BJ (cell line): Measurements from ENCODE around the gene TBC1D23. TPM values are rescaled to one million over a fixed set of nuclear protein-coding genes. Genes with fewer than 3 reads are reported as not detected.

Experiments used
- CTCF ChIA-PET: fragments of 350-600 bp; formaldehyde crosslinking; extraction: SDS; loops from one replicate; lab custom pipeline; 2021; ENCODE audit warnings: antibody characterized with exemption, inconsistent platforms; lab: Yijun Ruan, JAX
- POLR2A ChIA-PET: fragments of 300-600 bp; sonication (Branson Sonifier 250); formaldehyde crosslinking; extraction: SDS; loops from one replicate; lab custom pipeline; 2021; ENCODE audit warnings: antibody characterized with exemption; lab: Charles Lee
- DNase-seq: peaks from one replicate; pipeline ENCODE4 v3.0.0-alpha.2; 2011; ENCODE audit warnings: low read depth
- H3K27me3 ChIP-seq: 2 replicates; pipeline ENCODE4 v1.6.0; 2011; ENCODE audit warnings: low read length; ENCODE audit not compliant: control insufficient read depth, insufficient read depth
- H3K36me3 ChIP-seq: 2 replicates; pipeline ENCODE4 v1.5.1; 2011; ENCODE audit warnings: low read length; ENCODE audit not compliant: control insufficient read depth, insufficient read depth
- H3K4me3 ChIP-seq: 2 replicates; pipeline ENCODE4 v1.5.1; 2011; ENCODE audit warnings: low read depth, mild to moderate bottlenecking, control low read depth, low read length
- CTCF ChIP-seq: IDR thresholded peaks from 2 replicates; pipeline ENCODE4 v1.5.1; 2011; ENCODE audit warnings: low read depth, mild to moderate bottlenecking, control low read depth, inconsistent platforms, low read length, moderate library complexity; ENCODE audit not compliant: insufficient read depth
- polyA plus RNA-seq: library from polyadenylated mRNA; depleted of rRNA; stranded (reverse); fragments of >200 nt; gene quantifications from 2 replicates; pipeline ENCODE4 v1.2.3, GENCODE V29; 2011

The TBC1D23 gene
- polyA plus RNA-seq, 1 experiment: 22.5 TPM

- no peak overlapping the region for H3K4me3 ChIP-seq
- POLR2A ChIA-PET: no interaction called here
- CTCF ChIA-PET: no interaction called here
Observed at GRCh38 chr3:100221159-100221558, 39.6 kb upstream of the TBC1D23 start.

GRCh38 chr3:100225193-100225592, 35.6 kb upstream of the TBC1D23 start:
- no peak for DNase-seq
- TF ChIP-seq CTCF: no peak
- ChIA-PET POLR2A (no interaction called here), CTCF (no interaction called here)
- no peak overlapping the region for H3K4me3 ChIP-seq
- no peaks in the 10 kb centered on the region for H3K27me3 ChIP-seq
- H3K36me3 ChIP-seq: no peaks in the 10 kb centered on the region

More at GRCh38 chr3:100221159-100221558, 39.6 kb upstream of the TBC1D23 start:
- no peaks in the 10 kb centered on the region for H3K27me3 ChIP-seq
- DNase-seq: no peak
- H3K36me3 ChIP-seq: no peaks in the 10 kb centered on the region
- TF ChIP-seq CTCF: no peak

GRCh38 chr3:100225883-100226282, 34.9 kb upstream of the TBC1D23 start:
- no peaks in the 10 kb centered on the region for H3K27me3 ChIP-seq
- CTCF ChIA-PET: interaction anchor here (0.7 kb wide), 1 partner anchor 474 kb away, joined by 6 read pairs; no protein-coding TSS in a partner anchor
- H3K4me3 ChIP-seq: no peak overlapping the region
- DNase-seq: no peak
- POLR2A ChIA-PET: interaction anchor here (0.6 kb wide), 1 partner anchor 221 kb away, joined by 3 read pairs; no protein-coding TSS in a partner anchor
- no peaks in the 10 kb centered on the region for H3K36me3 ChIP-seq
- no peak for TF ChIP-seq CTCF

GRCh38 chr3:100226712-100227429, 33.9 kb upstream of the TBC1D23 start:
- no peak for DNase-seq
- Histone ChIP-seq H3K27me3 (no peaks in the 10 kb centered on the region), H3K4me3 (no peak overlapping the region), H3K36me3 (no peaks in the 10 kb centered on the region)
- no peak for TF ChIP-seq CTCF
- ChIA-PET CTCF (interaction anchor here (0.7 to 1.1 kb wide), 2 partner anchors 10 to 475 kb away, joined by 3 to 6 read pairs; no protein-coding TSS in a partner anchor), POLR2A (interaction anchor here (0.6 kb wide), 1 partner anchor 221 kb away, joined by 3 read pairs; no protein-coding TSS in a partner anchor)

GRCh38 chr3:100227511-100227921, 33.3 kb upstream of the TBC1D23 start:
- TF ChIP-seq CTCF: no peak
- no peaks in the 10 kb centered on the region for H3K36me3 ChIP-seq
- DNase-seq: no peak

More at GRCh38 chr3:100227511-100227921, 33.3 kb upstream of the TBC1D23 start:
- ChIA-PET CTCF (interaction anchor here (1.1 kb wide), 1 partner anchor 11 kb away, joined by 3 read pairs; no protein-coding TSS in a partner anchor), POLR2A (no interaction called here)
- no peaks in the 10 kb centered on the region for H3K27me3 ChIP-seq
- H3K4me3 ChIP-seq: no peak overlapping the region
